ENCODE results near the gene CCND3.

Gene CCND3

DNA sequence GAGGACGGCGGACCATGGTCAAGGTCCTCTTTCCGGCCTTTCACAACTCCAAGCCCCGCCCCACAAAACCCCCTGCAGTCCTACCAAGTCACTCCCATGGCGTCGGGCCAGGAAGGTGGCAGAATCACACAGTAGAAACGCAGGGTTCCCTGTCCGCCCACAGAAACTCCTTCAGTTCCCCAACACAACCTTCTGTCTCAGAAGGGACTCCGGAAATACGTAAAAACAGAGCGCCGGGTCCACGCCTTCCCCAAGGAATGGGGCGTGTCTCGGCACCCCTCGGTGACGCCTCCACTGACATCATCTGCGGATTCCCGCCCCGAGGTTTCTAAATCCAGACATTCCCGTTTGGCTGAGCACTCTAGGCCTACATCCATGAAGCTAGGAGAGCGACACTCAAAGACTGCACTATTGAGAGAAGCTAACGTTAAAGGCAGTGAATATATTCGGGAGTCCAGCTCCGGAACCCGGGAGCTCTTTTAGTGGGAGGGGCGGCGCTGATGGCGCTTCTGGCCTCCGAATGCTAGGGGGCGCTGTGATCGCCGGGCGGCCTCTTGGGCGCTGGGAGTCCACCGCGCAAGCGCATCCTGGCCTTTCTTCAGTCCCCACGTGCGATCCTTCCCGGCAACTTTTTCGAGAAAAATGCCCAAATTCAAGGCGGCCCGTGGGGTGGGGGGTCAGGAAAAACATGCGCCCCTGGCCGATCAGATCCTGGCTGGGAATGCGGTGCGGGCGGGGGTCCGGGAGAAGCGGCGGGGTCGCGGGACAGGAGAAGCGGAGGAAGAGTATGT, 20.5 kb downstream of the CCND3 start, which contains the start of the genes BYSL and MED20:
TSS of gene BYSL (plus strand) at position 579 of the 791 bp plus-strand sequence. CDS start at position 643, 64 bp downstream.
TSS of gene MED20 (minus strand) at position 219 of the 791 bp plus-strand sequence. CDS start at position 98, 121 bp downstream.
- no peak for FAIRE-seq

DNA sequence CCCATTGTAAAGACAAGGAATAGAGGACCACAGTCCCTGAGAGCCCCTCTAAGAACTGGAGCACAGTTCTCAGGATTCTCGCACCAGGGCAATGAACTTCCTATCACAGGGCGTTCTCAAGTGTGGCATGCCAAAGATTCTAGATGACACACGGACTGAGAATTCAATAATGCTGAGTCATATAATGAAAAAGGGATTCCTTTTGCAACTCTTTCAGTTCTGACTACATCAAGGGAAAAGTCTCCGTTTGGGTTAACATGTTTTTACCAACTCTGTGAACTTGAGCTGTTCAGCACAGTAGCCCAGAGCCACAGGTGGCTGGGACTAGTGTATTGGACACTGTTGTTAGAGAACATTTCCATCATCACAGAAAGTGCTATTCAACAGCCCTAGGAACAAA, 24.1 kb downstream of the CCND3 start:
- FAIRE-seq, result no peak

DNA sequence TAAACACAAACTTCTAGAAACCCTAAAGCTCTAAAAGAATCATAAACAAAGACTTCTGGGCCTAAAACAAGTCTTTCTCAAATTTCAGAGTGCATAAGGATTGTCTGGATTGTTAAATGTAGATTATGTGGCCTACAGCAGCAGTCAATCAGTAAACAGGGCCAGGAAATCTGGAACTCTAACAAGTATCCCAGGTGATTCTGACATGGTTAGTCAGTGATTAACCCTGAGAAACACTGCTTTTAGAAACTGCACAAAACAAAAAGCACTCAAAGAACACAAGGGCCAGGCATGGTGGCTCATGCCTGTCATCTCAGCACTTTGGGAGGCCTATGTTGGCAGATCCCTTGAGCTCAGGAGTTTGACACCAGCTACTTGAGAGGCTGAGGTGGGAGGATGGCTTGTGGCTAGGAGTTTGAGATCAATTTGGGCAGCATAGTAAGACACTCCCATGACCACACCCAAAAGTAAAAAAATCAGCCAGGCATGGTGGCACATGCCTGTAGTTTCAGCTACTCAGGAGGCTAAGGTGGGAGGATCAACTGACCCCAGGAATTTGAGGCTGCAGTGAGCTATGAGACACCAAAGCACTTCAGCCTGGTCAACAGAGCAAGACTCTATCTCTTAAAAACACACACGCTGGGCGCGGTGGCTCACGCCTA, 26.6 kb downstream of the CCND3 start:
- FAIRE-seq, result no peak

DNA sequence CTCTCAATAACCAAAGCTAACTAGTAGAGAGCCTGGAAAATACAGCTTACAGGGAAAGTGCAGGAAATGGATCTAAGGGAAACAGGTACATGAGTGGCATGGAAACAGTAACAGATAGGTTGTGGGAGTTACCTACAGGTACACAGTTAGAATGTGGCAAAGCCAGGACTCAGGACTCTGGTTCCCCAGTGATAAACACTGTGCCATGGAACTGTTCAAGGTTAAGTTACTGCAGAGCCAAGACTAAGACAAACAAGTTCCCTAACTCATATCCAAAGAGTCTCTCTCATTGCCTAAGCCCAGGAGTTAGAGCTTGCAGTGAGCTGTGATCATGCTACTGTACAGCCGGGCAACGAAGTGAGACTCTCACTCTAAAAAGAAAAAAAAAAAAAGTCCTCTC, 27.3 kb downstream of the CCND3 start:
- FAIRE-seq, result no peak

DNA sequence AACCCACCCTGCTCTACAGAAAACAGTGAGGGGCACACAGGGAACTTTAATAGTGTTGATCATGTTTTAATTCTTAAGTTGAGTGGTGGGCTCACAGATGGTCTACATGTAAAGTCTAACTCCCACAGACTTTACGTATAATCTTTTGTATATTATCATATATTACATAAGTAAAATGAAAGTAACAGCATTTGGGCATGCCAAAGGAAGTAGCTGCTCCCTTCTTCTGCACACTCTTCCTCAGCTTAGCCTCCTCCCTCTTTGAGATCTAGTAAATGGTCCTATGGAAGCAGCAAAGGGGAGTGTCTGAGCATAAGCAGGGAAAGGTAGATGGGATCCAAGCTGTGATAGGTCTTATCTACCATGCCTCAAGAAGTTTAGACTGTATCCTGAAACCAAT, 31.9 kb downstream of the CCND3 start:
- FAIRE-seq, result no peak

DNA sequence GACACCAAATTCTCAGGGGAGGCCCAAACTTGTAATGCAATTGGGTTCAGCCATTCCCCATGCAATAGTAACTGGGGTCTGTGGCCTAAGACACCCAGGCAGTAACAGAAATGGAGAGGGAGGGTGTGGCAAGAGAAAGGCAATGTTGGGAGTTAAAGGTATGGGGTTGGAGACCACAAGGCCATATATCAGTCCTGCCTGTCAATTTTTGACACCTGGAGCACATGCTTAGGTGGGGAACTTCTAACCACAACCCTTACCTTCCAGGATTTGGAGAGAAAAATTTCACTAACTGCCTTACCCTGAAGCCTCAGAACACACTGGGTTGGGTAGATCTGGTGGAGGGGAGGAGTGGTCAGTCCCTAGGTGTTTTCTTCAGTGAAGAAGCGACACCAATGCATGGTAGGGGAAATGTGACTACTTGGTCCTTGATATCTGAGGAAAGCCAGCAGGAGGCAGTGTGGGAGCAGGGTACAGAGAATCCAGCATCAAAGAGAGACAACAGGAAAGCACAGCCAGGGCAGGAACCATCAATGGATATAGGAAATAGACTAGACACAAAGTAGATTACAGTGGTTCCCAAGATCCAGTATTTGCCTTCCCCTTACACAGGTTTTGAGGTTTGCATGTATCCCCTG, 39.6 kb downstream of the CCND3 start:
- FAIRE-seq, result no peak

DNA sequence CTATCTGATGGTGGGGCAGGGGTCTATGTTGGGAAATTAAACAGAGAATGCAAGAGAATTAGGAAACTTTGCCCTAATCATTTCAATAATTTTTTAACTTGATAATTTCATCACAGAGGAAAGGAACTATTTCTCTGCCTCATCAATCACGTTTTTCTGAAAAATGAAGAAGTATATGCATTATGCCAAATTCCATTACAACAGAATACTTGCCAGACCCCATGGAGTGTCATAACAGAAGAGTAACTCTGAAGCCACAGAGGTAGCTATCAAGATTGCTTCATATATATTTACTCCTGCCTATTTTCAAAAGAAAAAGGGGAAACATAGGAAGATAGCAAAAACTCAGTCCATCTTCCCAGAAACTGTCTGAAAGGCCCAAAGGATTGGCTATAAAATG, 40.7 kb downstream of the CCND3 start:
- no peak for FAIRE-seq

DNA sequence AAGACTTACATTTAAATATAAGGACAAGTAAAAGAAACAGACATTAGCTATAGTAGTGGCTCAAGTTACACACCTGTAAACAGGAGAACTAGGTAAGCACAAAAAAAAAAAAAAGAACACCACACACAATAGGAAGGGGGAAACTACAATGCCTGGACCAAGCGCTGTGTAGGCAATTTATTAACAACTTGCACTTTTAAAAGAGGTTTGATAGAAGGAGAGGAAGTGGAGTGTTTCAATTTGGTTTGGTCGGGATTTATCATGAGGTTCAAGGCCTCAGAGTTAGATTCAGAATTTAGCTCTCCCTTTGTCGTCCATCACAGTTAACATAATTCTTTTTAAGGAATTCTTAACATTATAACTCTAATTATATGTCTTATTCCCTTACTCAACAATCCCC, 45.3 kb downstream of the CCND3 start:
- no peak for FAIRE-seq

DNA sequence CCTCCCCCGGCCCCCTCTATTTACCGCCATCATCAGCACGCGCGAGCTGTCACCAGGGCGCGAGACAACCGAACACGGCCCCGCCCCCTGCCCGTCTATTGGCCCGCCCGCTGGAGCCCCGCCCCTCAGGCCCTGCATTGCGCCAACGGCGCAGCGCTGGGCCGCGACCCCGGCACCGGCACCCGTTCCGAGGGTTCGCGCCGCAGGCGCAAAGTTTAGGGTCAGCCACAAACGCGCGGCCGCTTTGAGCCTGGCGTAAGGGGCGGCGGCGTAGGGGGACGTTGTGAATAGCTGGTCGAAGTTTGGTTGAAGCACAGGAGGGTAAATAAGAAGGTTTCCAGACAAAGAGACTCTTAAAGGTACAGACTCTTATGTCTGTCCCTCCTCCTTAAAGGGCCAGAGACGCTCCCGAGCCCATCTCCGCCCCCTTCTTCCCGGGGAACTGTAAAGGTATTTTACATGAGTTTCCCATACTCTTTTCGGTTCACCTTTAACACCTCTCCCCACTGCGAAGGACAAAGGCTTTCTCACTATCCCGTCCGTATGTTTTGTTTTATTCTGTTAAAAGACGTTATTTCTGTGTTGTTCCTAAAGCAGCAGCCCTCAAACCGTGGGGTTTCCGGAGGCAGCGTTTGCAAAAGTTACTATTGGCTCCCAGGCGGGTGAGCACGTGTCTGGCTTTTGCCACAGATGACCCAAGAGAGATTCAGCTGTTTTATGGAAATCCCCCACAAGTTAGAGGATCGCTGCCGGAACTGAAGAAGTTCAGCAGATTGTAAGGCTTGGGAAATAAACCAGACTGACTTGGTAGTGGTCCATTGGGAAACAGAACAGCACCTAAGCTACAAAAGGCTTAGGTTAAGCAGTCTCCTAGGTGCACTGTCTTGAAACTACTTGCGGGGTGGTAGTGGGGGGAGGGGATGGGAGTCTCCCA, 46.0 kb downstream of the CCND3 start, which contains the start of gene USP49:
TSS of gene USP49 (minus strand) at position 76 of the 934 bp plus-strand sequence. CDS start 88,392 bp downstream, outside the sequence.
- FAIRE-seq, result no peak

DNA sequence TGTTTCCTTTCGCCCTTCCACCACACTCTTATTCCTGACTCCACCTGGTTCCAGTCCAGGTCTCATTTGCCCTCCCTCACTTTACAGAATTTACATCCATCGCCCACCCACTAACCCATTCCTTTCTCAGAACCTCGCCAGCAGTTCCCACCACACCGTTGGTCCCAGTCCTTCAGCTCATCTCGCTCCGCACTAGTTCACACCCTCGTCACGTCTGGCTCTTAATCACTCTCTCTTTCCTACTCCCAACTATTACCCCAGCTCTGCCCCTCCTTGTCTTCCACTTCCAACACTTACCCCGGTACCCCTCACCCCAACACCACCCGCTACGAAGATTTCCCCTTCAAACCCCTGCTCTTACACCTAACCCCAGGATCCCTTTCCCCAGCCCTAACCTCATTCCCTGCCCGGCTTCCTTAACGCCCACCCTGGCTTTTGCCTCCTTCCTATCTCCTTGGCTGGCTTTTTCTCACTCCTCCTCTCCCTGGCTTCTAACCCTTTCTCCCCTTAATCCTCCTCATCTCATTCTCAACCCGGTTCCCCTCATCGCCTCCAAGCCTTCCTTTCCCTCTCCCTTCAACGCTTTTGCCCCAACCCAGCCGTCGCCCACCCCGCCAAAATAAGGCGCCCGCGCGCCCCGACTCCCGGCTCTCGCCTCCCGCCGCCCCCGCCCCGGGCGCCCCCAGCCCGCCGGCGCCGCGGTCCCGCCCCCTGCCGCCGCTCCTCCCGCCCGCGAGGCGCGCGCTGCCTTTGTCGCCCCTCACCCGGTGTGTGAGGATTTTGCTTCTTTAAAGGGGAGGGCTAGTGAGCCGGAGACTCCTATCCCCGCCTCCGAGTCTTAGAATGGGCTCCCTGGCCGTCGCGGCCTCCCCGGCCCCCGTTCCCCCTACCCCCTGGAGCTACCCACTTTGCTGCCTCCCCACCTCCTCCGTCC, 47.0 kb downstream of the CCND3 start:
- no peak for FAIRE-seq

DNA sequence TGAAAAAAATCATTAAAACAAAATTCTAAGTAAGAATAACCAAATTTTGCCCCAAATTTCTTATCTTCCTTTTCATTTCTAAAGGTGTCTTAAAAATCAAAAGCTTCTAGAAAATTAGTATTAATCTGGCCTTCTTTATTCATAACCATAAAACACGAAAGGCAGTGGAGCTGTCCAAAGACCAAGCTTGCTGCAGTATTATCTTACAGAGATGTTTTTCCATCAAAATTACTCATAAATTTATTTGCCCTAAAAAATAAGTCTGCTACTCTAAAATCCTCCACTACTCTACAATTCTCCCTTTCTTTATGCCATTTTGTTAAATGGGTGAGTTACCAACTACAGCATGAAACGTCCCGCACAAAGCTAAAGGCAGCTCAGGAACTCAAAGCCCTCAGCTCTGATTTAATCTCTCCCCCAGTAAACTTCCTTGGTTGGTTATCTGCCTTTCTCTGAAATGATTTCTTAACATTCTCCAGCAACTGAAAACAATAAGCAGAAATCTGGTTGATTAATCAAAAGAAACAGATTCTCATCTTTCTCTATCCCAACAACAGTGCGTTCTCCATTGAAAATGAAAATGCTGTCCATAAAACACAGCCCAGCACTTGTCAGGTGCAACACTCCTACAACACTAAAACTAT, 48.6 kb downstream of the CCND3 start:
- no peak for FAIRE-seq

DNA sequence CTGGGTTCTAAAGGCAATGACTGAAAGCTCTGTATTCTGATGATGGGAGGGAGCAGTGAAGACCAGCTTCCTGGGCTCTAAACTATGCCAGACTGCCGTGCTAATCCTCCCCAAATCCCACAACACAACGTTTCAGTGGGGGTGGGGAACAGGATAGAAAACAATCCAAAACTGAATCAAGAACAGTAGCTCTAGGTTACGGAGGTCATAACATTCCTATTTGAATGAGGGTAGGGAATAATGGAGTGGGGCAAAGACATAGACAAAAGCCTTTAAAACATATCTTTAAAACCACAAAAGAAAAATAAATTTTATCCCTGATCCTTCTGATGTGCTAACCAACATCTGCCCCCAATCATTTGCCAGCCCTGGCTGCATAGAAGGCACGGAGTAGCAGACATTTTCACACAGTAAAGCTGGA, 54.3 kb downstream of the CCND3 start:
- FAIRE-seq, result no peak

DNA sequence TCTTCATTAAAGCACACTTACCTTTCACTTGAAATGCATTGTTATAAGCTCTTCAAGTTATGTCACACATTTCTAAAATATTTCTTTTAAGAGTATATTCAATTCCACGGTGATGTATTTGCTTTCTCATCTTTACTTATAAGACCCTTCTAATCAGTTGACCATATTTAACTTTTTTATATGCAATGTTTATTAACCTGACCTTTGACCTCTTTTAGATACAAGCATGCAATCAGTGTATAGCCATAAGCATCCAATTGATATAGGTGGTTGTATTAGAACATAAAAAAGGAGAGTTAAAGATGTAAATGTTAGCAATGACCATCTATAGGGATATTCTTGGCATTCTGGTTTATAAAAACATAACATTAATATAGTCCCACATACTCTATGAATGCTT, 55.7 kb downstream of the CCND3 start:
- no peak for FAIRE-seq

DNA sequence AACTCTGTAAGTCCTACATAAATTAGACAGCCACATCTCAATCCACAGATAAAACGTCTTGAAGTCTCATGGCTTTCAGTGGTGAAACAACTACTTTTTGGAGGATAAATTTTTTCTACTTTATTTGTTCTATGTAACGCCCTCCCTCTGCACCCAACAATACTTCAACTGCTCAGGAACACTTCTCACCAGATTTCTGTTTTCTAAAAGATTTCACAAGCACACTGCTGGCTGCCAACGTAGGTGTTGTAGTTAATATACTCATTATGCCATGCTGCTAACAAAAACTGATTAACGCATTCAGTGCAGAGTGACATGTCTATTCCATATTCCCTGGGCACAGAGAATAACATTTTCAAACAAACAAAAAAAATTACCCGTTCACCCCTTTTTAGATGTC, 56.7 kb downstream of the CCND3 start:
- FAIRE-seq, result no peak

Data from colon (tissue), 2 donors.